Dedifferentiated amniotic fluid mesenchymal stem cell (primary cell): Measurements from ENCODE around the gene SMPDL3A.
A peak's percentile ranks its signal among the peaks of the same experiment; 100 is the strongest.
"Not testable (repeated sequence)": the region's sequence is repeated elsewhere in the genome, so short reads cannot be mapped to it uniquely, and the experiment has no call there.

Experiments used
- DNase-seq: peaks from one replicate; pipeline ENCODE4 v3.0.0-alpha.2; 2016; ENCODE audit errors: extremely low spot score

SMPDL3A gene

GRCh38 chr6:122789182-122790027 lies at the start of gene SMPDL3A:
Gene SMPDL3A, plus strand, starts transcription at chr6:122789258. Its CDS starts 89 bp downstream, at chr6:122789347.
- DNase-seq = peak; percentile 54

GRCh38 chr6:122740091-122740490 lies 49.0 kb upstream of the SMPDL3A start:
- DNase-seq = no peak

DNA sequence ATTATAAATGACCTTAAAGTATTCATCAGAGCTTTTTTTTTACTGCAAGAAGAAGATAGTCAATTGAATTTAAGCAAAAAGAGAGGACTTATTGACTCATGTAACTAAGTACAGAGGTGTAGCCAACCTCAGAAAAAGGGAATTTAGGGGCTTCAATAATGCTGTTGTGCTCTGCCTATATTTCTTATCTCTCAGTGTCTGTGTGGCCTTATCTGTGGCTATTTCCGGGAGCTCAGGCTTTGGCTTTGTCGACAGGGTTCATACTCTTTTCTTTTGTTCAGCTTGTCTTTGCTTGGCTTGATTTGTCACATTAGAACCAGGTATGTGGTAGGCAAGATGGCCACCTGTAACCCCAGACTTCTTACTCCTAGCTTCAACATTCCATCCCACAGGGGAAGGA lies 48.1 kb upstream of the SMPDL3A start:
- no peak for DNase-seq

DNA sequence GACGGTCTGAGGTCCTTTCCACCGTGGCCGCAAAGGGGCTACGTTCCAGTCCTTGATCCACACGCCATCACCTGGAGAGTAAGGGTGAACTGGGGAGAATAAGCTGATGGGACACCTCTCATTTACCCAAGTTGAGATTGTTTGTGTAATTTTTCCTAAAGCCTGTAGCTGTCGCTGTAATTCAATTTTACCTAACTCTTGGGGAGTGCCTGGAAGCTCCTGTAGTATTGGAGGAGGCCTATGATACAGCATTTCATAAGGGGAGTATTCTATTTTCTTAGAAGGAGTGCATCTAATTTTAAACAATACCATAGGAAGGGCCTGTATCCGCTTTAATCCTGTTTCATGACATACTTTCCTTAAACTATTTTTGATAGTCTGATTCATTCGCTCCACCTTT lies 44.8 kb upstream of the SMPDL3A start:
- not testable (repeated sequence) for DNase-seq

GRCh38 chr6:122744856-122745255 lies 44.2 kb upstream of the SMPDL3A start:
- not testable (repeated sequence) for DNase-seq

- DNase-seq = no peak
These were observed 42.4 kb upstream of the SMPDL3A start for GRCh38 chr6:122746688-122747087.

GRCh38 chr6:122747573-122747972 lies 41.5 kb upstream of the SMPDL3A start:
- DNase-seq = no peak

- DNase-seq = not testable (repeated sequence)
These were observed 40.1 kb upstream of the SMPDL3A start for GRCh38 chr6:122748945-122749344.

GRCh38 chr6:122749451-122750050 lies 39.5 kb upstream of the SMPDL3A start:
- DNase-seq = no peak

DNA sequence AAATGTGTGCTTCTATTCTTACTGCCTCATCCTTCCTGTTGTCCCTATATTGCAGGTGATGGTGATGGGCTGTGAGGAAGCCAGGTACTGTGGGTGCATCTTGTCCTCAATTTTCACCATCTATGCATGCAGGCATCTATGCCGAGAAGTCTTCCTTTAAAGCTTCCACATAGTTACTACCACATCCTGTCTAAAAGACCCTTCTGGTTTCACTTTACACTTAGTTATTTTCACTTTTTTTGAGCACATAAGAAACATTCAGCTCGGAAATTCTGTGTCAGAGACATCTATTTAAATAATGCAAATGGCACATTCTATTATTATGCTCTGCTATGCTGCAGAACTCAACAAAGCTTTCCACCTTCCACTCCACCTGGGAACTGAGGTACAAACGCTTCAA lies 37.7 kb upstream of the SMPDL3A start:
- DNase-seq = no peak

GRCh38 chr6:122752459-122752858 lies 36.6 kb upstream of the SMPDL3A start:
- DNase-seq = no peak

DNA sequence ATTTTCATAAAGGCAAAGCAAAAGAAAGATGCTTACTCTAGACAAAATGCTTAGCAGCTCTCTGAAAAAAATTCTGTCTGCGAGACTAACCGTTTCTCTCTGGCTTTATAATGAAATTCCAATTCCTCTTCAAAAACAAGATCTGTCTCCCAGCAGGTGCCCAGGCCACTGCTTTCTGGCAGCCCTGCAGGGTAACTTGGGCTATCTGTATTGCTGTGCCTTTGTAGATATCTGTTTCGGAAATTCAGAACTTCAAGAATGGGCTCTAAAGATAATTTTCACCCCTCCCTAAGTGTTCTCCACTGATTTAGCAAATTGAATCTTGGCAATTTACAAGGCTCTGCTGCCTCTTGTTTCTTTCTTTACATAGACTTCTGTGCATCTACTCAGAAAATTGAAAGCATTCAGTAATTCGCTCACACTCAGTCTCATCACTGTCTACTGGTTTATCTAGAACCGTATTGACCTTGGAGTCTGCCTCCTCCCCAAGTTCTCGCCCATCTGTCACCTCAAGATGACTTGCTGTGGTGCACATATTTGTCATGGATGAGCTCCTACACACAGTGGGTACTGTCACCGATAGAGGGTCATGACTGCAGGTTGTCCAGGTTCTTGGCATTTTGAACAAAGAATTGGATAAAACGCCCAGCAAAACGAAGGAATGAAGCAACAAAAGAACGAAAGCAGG lies 35.9 kb upstream of the SMPDL3A start:
- DNase-seq = no peak

DNA sequence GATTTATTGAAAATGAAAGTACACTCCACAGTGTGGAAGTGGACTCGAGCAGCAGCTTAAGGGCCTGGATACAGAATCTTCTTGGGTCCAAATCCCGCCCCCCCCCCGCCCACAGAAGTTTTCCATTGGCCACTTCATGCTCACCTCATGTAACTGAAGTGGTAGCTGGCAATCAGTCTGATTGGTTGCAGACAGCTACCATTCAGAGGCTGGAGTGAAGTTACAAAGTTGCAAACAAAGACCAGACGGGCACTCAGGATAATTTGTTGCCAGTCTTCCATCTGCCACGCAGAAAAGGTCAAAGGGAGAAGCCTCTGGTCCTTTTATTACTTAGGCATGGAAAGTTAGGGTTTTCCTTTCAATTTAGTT lies 35.4 kb upstream of the SMPDL3A start:
- no peak for DNase-seq

- no peak for DNase-seq
These were observed 34.8 kb upstream of the SMPDL3A start for GRCh38 chr6:122754191-122754731.

DNA sequence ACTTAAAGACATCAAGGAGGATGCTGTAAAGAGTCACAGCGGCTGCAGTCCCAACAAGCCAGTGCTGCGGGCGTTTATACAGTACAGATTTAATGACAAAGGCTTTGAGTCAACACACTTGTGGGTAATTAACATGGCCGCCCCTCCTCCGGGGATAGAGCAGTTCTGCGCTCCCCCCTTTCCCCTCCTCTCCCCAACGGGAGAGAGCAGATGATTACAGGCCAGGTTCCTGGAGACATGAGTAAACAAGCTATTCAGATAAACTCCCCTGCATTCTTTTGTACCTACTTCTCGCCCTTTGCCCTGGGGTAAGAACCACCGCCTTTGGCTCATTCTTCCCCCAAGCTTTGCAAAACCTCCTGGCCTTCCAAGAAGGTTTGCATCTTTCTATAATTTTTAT lies 33.2 kb upstream of the SMPDL3A start:
- DNase-seq = no peak

DNA sequence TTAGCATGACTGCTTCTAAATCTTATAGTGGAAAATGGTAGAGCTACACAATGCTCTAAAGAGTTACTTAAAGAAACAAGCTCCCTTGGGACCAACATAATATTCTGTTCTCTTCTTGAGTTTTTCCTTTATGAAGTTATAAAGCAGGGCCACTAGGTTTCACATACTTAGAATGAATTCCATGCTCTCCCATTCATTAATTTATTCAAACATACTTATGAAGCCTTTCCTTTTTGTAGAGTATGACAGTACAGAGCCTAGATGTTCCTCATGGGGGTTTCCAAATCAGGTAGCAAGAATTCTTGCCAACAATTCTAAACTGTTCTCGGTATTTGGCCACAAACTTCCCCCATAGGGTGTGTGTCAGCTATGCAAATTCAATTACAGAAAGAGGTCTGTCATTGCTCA lies 30.1 kb upstream of the SMPDL3A start:
- DNase-seq = no peak

GRCh38 chr6:122760330-122760729 lies 28.7 kb upstream of the SMPDL3A start:
- DNase-seq = no peak

GRCh38 chr6:122766256-122766655 lies 22.8 kb upstream of the SMPDL3A start:
- DNase-seq = no peak

DNA sequence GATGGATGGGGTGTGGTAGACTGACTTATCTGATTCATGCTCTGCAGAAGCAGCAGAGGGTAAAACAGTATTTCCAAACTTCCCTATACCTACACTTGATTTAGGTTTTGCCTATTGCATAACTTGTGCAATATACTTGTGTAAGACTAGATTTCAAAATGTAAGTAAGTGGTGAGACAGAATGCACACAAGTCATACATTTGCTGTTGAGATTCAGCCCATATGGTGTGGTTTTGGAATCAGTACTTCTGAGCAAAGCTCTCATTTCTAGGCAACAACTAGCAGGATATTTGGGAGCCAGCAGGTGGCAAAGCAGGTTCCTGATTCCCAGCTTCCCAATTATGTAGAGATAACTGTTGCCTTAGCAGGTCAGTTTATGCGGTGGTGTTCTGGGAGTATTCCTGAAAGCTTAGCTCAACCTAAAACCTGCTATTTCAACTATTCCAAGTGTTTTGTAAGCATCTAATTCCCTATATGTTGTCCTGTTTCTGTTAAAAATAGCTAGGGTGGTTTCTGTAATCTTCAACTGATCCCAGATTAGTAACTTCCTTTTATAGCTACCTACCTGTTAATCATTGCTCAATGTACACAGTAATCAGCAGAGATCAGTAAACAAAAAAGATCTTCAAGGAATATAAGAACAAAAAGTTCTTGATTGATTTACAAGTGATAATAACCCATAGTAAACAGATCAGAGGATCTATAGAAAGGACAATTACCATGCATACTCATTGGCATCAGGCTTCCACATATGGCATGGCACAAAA lies 18.0 kb upstream of the SMPDL3A start:
- DNase-seq = no peak

GRCh38 chr6:122772724-122773415 lies 16.2 kb upstream of the SMPDL3A start:
- no peak for DNase-seq

DNA sequence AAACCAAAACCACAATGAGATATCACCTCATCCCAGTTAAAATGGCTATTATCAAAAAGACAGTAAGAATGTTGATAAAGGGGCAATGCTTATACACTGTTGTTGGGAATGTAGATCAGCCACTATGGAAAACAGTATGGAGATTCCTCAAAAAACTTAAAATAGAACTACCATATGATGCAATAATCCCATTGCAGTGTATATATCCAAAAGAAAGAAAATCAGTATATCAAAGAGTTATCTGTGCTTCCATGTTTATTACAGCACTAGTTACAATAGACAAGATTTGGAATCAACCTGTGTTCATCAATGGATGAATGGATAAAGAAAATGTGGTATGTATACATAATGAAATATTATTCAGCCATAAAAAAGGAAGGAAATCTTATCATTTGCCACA lies 13.1 kb upstream of the SMPDL3A start:
- DNase-seq = no peak
